Thyroid gland (tissue), 4 donors: ENCODE data around the gene EFCAB5.

Experiments used
- POLR2A ChIP-seq, 2 donors: fragments of 450-650 bp; IDR thresholded peaks; one replicate each; pipeline ENCODE4 v1.6.1; 2017; ENCODE audit warnings: antibody characterized with exemption in 2 of 2, mild to moderate bottlenecking in 2 of 2, moderate library complexity in 1 of 2
- TF ChIP-seq, protein P1 (sequence below), 6 experiments: fragments of 200-600 bp in 3 of 6; fragments of 450-650 bp in 3 of 6; sonication (generic) in 3 of 6; IDR thresholded peaks; one replicate each; pipeline ENCODE4 v1.5.1; 2016 to 2019; ENCODE audit warnings: antibody characterized with exemption in 6 of 6, mild to moderate bottlenecking in 2 of 6, inconsistent platforms in 1 of 6, moderate library complexity in 1 of 6

DNA sequence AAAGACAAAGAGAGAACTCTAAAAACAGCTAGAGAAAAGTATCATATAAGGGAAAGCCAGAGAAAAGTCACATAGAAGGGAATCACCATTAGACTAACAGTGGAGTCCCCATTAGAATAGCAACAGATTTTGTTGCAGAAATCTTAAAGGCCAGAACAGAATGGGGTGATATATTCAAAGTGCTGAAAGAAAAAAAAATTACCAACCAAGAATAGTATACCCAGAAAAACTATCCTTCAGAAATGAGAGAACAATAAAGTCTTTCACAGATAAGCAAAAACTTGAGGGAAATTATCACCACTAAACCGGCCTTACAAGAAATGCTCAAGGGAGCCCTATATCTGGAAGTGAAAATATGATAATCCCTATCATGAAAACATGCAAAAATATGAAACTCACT, 123.3 kb downstream of the EFCAB5 start:
- TF ChIP-seq, protein P1, sequence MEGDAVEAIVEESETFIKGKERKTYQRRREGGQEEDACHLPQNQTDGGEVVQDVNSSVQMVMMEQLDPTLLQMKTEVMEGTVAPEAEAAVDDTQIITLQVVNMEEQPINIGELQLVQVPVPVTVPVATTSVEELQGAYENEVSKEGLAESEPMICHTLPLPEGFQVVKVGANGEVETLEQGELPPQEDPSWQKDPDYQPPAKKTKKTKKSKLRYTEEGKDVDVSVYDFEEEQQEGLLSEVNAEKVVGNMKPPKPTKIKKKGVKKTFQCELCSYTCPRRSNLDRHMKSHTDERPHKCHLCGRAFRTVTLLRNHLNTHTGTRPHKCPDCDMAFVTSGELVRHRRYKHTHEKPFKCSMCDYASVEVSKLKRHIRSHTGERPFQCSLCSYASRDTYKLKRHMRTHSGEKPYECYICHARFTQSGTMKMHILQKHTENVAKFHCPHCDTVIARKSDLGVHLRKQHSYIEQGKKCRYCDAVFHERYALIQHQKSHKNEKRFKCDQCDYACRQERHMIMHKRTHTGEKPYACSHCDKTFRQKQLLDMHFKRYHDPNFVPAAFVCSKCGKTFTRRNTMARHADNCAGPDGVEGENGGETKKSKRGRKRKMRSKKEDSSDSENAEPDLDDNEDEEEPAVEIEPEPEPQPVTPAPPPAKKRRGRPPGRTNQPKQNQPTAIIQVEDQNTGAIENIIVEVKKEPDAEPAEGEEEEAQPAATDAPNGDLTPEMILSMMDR (IDR thresholded peaks at IDR 0.05): no peak
- no peak for TF ChIP-seq POLR2A (IDR thresholded peaks at IDR 0.05)
